Ishikawa (cell line): ENCODE results near the gene XPO6.

Source experiments
- CEBPB ChIP-seq: IDR thresholded peaks from 2 replicates; pipeline ENCODE4 v1.6.1; 2012
- CREB1 ChIP-seq: IDR thresholded peaks from 2 replicates; pipeline ENCODE4 v1.6.1; 2012; ENCODE audit warnings: low read depth
- NFIC ChIP-seq: IDR thresholded peaks from 2 replicates; pipeline ENCODE4 v1.6.1; 2012
- TAF1 ChIP-seq: IDR thresholded peaks from 2 replicates; pipeline ENCODE4 v1.6.1; 2012; ENCODE audit warnings: low read depth, mild to moderate bottlenecking
- TCF12 ChIP-seq: IDR thresholded peaks from 2 replicates; pipeline ENCODE4 v1.6.1; 2012; ENCODE audit warnings: low read depth
- TF ChIP-seq, protein P1 (sequence below): IDR thresholded peaks from 2 replicates; pipeline ENCODE4 v1.6.1; 2012
- TF ChIP-seq, protein P2 (sequence below): IDR thresholded peaks from 2 replicates; pipeline ENCODE4 v1.6.1; 2012

DNA sequence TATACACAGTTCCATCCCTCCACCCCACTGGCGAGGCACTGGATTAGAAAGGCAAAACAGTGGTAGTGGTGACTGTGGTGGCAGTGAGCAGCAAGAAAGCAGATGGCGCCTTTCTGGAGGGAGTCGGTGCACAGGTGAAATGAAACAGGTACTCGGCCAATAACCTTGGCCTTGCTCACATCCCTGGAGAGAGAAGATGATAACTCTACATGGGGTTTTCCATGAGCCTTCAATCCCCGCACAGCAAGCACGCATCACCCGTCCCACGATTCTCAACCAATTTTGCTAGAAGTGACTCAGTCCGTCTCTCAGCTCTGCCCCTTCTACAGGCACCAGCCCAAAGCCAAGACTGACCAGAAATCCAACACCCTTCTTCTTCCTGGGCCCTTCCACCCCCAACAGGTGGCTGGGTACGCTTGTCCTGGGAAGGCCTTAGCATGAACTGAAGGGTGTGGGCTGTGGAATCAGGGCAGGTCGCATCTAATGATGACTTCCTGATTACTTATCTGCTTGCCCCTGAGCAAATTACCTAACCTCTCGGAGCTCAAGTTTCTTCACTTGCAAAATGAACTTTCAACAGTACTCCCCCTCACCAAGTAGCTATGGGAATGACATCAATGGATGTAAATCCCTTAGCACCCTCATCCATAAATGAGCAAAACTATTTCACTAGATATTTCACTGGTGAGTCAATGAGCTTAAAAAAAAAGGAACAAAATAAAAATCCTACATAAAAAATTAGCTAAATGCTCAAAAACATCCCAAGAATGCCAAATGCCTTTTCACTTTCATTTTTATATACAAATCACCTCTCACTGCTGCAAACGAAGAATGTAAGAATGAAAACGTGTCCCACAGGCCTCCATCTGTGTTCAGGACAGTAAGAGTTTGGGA is 18.0 kb downstream of the XPO6 start:
- TF ChIP-seq, protein P1, sequence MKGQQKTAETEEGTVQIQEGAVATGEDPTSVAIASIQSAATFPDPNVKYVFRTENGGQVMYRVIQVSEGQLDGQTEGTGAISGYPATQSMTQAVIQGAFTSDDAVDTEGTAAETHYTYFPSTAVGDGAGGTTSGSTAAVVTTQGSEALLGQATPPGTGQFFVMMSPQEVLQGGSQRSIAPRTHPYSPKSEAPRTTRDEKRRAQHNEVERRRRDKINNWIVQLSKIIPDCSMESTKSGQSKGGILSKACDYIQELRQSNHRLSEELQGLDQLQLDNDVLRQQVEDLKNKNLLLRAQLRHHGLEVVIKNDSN: no peak
- TF ChIP-seq, protein P2, sequence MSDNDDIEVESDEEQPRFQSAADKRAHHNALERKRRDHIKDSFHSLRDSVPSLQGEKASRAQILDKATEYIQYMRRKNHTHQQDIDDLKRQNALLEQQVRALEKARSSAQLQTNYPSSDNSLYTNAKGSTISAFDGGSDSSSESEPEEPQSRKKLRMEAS: no peak
- no peak for TF ChIP-seq CREB1
- TF ChIP-seq TAF1: no peak
- no peak for TF ChIP-seq CEBPB
- no peak for TF ChIP-seq TCF12
- TF ChIP-seq NFIC: no peak
